Islet of Langerhans (tissue), 1 donor: ENCODE results near the gene SELL.
"Not testable (repeated sequence)": the region's sequence is repeated elsewhere in the genome, so short reads cannot be mapped to it uniquely, and the experiment has no call there.

ENCODE experiments used
- FAIRE-seq: peaks from one replicate; lab custom pipeline; 2011; peaks lifted over from hg19 to GRCh38; lab: Jason Lieb, UNC

The SELL gene

DNA sequence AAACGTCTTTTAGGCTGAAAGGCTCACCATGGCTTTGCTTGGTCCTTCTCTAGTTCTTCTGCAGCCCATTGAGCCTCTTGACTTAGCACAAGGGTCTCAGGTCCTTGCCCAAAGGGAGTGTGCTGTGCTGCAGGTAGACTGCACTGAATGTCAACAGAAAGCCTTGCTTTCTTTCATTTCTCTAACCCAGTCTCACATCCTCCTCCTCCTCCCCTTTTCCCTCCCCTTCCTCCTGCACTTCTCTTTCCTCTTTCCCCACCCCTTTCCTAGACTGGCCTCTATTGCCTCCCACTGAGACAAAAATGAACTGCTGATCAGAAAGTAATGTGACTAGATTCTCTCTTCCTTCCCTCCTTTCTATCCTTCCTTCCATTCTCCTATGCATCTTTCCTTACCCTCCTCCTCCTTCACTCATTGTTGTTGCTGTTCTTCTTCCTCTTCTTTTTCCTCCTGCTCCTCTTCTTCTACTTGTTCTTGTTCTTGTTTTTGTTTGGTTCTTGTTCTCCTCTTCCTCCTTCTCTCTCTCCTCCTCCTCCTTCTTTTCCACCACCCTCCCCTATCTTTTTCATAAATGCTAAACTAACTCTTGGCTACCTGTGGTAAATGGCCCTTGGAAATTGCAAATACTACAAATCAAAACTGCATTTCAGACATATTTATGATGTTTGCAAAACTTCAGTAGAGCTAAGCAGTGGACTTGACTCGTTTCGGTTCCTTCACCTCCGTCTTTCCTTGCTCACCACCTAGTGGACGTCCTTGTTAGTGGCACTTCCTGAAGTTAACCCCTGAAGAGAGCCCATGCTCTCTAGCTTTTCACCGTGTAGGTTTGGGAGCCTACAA is at the start of gene SELL:
SELL (minus strand) TSS at position 152 of the 840 bp plus-strand sequence; CDS start at position 30, 122 bp downstream.
- peak; percentile 92 for FAIRE-seq

DNA sequence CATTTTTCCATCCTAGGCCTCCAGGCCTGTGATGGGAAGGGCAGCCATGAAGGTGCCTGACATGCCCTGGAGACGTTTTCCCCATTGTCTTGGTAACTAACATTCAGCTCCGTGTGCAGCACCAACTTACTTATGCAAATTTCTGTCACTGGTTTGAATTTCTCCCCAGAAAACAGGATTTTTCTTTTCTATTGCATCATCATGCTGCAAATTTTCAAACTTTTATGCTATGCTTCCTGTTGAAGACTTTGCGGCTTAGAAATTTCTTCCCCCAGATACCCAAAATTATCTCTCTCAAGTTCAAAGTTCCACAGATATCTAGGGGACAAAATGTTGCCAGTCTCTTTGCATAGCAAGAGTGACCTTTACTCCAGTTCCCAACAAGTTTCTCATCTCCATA is 47.6 kb upstream of the SELL start:
- no peak for FAIRE-seq

DNA sequence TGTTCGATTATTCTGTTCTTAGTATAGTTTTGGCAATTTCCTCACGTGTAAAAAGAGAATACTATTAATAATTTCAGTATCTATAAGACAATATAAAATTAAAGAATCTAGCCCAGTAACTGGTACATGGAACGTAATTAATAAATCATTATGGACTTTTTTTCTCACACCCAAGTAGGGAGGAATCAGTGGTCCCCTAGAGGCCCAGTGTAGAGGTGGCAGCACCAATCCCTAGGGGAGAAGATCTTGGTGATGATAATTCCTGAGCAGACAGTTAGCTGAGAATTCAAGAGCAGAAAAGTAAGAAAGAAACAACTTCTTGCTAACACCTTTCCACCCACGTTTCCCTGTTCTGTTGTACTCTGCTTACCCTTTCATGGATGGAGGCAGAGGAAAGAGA is 42.1 kb upstream of the SELL start:
- no peak for FAIRE-seq

DNA sequence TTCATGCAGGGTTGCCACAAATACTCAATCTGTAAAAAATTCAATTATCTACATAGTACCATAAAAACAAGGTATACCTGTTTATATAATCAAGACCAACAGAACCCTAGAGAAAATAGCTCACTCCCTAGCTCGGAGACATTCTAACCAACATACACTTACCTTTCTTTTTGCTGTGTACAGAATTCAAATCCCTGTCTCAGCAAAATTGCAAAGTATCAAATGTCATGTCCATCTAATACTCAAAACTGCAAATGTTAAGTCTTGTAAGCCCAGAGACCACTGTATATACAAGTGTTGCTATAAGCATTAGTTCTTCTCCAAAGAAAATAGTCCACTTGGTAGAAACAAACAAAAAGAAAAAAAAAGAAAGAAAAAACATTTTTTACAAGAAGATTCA is 38.6 kb upstream of the SELL start:
- no peak for FAIRE-seq

DNA sequence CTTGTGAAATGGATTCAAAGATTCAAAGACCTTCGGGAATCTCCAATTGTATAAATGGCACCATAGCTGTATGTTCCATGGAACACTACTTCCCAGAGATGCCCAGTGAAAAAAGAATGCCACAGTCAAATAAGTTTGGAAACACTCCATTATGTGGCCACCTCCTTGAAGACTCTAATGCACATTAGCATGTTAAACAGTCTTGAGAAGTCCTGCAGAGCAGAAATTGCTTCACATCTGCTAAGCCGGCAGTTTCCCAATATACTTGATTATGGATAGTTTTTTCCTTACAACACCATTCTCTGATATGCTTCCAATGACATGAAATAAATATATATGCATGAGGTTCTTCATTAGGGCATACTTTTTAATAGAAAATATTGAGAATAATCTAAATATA is 35.1 kb upstream of the SELL start:
- no peak for FAIRE-seq

DNA sequence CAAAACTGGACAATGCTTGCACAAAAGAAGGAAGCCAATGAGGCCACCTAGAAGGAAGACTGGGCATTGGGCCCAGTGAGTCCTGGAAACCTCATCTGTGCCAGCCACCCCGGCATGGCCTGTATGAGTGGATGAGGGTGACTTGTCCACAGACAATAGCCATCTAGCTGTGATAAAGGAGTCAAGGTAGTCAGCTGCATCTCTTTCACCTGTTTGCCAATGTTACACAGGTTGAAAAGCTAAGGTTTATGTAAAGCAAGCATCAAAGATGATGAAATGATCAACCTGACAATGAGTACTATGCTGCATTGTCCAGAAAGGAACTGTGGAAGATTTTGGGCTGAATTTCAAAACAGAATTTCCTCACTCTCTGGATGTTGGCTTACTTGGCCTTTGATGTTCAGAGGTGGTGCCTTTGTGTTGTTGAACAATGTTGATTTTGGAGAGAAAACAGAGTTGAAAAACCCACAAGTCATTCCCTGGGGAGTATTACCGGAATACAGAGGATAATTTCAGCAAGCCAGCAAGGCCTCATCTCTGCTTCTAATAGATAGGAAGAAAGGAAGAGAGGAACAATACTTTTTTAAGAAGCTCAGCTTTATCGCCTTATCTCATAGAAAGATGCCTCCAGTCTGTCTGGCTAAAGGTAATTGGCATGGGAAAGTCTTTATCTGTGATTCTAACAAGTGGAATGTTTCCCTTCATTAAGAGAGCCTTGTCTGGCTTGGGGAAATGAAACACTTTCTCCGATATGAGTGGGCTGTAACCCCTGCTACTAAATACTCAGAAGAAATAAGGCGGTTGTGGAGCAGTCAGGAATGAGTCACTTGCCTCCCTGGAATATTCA is 33.8 kb upstream of the SELL start:
- no peak for FAIRE-seq

DNA sequence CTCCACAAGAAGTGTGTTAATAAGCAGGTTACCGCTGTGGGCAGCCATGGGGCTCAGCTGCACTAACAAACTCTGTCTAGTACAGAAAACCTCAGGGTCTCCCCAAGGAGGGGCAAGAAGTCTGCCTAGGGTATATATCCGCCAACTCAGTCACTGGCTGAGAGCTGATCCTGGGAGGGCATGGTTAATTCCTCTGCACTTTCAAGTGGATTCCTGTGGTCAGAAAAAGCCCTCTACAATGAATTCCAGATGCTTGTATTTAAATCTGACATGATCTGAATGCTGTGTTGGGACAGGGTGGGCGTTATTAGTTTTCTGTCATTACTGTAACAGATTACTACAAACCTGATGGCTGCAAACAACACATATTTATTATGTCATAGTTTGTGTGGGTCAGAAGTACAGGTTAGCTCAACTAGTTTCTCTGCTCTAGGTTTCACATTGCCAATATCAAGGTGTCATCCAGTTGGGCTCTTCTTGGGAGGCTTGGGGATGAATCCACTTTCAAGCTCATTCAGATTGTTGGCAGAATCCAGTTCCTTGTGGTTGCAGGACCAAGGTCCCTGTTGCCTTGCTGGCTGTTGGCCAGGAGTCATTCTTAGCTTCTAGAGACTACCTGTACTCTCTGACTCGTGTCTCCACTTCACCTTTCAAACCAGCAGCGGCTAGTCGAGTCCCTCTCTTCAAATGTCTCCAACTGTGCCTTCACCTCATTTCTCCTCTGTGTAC is 30.4 kb upstream of the SELL start:
- no peak for FAIRE-seq

DNA sequence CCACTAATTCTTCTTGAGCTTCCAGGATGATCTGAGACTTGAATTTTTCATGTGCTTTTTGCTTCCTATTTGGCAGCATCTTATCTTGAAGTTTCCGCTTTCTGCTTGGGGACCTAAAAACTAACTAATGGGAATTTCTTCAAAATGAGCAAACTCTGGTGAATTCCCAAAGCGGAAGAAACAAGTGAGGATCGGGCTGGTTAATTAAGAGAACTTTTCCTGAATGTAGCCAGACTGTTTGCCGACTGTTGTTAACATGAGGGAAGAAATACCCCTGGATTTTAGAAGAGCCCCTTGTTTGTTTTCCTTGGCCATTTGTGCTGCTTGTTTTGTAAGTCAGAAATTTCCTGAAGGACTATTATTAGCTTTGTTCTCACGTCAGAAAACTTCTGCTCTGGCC is 28.6 kb upstream of the SELL start:
- no peak for FAIRE-seq

DNA sequence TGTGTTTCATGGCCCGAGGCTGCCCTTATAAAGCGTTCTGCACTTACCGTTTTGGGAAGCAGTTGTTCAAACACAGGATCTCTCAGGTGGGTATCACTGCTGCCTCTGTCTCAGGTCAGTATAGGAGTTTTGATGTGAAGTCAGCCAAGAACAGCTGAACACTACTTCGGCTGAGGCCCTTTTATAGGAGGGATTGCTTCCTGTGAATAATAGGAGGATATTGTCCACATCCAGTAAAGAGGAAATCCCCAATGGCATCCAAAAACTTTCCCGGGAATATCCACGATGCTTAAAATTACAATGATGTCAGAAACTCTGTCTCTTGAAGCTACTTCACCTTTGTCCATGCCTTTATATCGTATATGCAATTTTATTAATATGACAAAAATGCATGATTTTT is 22.5 kb upstream of the SELL start, which contains the start of gene SELE:
SELE (minus strand) TSS at position 156 of the 400 bp plus-strand sequence. CDS start 467 bp downstream, outside the sequence.
- no peak for FAIRE-seq

DNA sequence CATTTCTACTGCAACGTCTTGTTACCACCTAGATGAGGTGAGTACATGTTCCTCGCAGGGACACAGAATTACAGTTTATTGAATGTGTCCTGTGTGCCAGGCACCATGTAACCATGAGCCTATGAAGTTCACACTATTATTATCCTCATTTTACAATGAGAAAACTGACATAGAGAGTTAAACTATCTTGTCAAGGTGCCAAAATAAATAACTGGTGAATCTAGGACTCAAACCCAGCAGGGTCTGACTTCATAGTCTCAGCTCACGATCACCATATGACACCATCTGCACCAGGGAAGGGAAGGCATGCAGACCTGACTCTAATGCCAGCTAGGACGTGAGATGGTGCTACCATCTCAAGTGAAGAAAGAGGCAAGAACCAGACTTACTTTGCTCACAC is 20.0 kb upstream of the SELL start:
- FAIRE-seq = no peak

DNA sequence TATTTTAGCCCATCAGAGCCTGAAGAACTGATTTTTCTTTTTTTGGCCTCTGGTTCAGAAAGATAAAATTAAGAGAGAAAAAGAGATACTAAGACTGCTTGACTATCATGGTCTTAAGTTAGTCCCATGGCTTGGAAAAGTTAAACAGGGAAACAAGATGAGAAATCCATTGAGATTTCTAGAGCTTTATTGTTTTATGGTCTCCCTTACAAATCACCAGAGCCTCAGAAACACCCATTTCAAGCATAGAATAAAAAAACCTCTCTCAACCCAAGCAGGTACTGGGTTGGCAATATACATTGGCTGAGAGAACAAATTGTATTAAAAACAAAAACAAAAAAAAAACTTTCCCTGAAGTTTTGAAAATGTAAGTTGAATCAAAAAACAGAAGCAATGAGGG is 18.6 kb upstream of the SELL start:
- FAIRE-seq = no peak

DNA sequence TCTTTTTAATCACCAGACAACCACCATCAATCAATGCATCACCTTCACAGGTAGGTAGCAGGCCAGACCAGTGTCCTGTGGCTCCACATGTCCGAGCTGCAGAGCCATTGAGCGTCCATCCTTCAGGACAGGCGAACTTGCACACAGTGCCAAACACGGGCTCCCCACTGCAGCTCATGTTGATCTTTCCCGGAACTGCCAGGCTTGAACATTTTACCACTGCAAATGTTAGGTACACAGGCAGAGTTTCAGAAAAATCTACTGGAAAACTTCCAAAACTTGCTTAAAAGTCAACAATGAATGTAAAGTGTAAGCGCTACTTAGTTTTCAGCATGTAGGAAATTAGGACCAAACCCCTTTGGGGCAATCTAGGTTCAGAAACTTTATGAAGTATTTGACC is 15.9 kb upstream of the SELL start:
- FAIRE-seq = no peak

DNA sequence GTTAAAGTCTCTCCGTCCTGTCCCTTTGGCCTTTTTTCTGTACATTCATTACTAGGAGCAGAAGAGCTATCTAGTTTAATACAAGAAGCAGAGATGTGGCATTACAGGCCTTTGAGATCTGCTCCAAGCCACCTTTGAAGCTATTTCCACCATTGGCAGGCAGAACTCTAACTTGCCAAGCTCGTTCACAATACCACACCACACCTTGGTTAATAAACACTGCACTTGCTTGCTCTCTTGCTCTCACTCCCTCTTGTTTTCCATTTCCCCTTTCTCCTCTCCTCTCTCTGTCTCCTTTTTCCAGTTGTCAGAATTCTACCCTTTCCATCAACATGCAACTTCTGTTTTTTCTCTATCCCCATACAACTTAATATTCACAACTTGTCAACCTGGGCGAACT is 15.4 kb upstream of the SELL start:
- FAIRE-seq = no peak

DNA sequence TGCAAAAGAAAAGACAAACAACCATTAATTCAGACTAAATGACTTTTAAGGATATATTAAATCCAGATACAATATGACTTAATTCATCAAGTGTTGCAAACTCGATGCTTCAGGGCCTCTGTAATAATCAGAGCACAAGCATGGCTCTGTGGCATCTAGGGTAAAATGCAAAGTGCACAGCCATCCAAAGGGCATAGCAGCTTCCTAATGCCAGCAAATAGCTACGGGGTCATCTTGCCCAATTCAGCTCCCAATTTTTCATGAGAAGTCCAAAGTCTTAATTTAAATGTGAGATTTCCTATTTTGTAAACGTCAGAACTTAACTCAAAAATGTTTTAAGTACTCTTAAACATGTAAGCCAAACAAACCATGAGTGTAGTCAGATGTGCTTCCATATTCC is 14.5 kb upstream of the SELL start:
- FAIRE-seq = no peak

DNA sequence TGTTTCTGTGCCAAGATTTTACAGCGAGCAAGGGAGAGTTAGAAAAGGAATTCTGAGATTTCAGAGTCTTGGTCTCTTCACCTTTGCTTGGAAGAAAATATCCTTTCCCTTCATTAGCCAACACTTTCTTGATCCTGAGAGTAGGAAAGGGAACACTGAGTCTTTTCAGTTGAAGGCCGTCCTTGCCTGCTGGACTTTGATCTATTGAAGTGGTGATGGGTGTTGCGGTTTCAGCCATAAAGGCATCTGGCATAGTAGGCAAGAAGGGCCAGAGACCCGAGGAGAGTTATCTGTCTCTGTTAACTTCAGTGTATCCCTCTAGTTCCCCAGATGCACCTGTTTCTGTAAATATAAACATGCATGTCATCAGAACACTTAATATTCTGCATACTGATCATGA is 12.7 kb upstream of the SELL start:
- no peak for FAIRE-seq

DNA sequence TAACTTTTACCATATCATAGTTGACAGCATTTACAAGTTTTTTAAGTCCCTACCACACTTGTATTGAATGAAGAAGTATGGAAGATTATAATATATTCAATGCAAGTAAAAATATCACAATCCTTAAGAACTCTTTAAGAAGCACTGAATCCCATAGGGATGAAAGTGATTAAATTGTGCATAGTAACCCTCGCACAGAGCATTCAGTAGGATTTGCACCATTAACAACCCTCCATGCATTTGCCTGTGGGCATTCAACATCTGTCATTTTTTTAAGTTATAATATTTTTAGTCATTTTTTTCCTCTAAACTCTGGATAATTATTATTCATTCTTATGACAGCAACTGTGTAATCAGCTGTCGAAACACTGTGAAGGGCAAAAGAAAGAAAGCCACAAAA is 12.3 kb upstream of the SELL start:
- FAIRE-seq = no peak

DNA sequence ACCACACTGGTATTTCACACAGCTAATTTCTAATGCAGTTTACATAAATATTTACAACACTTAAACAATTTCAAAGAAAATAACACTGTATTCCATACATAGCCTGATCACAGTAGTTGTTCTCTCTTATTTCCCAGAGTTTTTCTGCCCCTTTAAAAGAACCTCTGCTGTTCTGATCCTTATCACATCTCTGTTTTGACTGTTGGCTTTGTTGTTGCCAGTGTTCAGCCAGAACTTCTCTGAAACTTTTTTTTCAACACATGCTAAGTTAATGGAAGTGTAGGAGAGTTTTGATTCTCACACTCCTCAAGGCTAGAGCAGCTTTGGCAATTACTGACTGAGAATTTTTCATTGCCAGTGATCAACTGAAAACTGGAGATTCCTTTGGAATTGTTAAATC is 11.4 kb upstream of the SELL start:
- no peak for FAIRE-seq

DNA sequence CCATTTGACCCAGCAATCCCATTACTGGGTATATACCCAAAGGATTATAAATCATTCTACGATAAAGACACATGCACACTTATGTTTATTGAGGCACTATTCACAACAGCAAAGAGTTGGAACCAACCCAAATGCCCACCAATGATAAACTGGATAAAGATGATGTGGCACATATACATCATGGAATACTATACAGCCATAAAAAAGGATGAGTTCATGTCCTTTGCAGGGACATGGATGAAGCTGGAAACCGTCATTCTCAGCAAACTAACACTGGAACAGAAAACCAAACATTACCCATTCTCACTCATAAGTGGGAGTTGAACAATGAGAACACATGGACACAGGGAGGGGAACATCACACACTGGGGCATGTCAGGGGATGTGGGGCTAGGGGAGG is 3.7 kb upstream of the SELL start:
- not testable (repeated sequence) for FAIRE-seq

DNA sequence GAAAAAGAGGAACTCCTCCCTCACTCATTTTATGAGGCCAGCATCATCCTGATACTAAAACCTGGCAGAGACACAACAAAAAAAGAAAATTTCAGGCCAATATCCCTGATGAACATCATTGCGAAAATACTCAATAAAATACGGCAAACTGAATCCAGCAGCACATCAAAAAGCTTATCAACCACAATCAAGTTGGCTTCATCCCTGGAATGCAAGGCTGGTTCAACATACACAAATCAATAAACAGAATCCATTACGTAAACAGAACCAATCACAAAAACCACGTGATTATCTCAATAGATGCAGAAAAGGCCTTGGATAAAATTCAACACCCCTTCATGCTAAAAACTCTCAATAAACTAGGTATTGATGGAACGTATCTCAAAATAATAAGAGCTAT is 1.7 kb upstream of the SELL start:
- not testable (repeated sequence) for FAIRE-seq

DNA sequence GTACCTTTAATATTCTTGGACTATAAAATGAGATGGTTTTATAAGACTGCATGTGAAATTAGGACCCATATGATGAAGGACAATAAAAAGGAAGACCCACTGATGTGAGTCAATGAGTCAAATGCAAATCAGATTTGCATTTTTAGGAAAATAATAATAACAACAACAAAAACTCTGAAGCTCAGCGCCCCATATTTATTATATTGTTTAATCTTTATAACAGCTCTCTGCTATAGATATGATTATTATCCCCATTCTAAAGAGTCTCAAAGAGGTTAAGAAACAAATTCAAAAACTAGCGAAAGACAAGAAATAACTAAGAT is 850 bp upstream of the SELL start:
- no peak for FAIRE-seq

DNA sequence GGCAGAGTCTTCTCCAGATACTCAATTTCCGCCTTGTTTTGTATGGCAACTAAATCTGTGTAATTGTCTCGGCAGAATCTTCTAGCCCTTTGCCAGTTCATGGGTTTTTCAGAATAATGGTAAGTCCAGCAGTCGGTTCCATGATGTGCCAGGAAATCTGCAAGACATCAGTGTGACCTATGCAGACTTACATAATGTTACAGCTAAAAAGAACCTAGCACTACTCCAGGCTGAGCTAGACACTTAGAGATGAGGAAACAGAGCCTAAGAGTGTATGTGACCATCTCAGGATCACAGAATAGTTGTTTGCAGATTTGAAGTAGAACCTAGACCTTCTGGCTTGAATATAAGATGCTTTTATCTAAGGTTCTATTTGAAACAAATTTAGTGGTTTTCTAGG is 2.8 kb downstream of the SELL start:
- no peak for FAIRE-seq

DNA sequence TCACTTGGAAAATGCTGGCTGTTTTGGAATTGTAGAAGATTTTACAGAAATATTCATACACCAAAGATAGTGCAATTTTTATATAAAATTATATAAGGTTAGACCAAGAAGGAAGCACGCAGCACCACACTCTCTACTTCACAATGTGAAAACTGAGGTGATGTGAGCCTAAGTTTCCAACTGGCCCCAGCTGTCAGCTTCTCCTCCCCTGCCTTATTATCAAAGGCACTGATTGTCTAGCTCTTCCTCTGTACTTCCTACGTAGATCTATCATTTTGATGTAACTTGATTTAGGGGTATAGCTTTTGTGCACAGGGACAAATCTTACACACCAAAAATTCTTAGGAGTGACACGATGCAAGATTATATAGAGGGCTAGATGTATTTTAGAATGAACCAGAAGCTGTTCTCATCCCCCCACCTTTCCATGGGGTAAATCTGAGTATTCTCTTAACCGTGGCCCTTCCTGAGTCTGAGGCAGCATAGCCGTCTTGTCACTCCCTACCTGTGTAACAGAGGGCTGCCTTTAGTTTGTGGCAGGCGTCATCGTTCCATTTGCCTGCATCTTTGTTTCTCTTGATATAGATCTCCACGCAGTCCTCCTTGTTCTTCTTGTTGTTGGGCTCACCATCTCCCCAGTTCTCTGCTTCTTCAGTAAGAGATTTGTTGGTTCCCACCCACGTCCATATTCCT is 3.4 kb downstream of the SELL start:
- no peak for FAIRE-seq
